Ovary (tissue), 9 donors: Measurements from ENCODE around the gene TPCN2. TPM values are rescaled to one million over a fixed set of nuclear protein-coding genes. Genes with fewer than 3 reads are reported as not detected.

ENCODE experiments used
- DNase-seq, 5 donors: peaks; one replicate each; pipeline ENCODE4 v3.0.0-alpha.2; 2019 to 2020
- H3K27ac ChIP-seq, 2 donors: fragments of 200-600 bp; one replicate each; pipeline versions ENCODE4 v1.5.1 to v1.8.0; 2019 to 2022
- H3K27me3 ChIP-seq: fragments of 200-600 bp; one replicate; pipeline ENCODE4 v1.8.0; 2022
- H3K36me3 ChIP-seq: fragments of 200-600 bp; sonication (generic); one replicate; pipeline ENCODE4 v1.5.1; 2019
- H3K4me1 ChIP-seq: one replicate; pipeline ENCODE4 v1.8.1; 2013; ENCODE audit warnings: mild to moderate bottlenecking, moderate library complexity; ENCODE audit not compliant: insufficient read depth
- H3K4me3 ChIP-seq: fragments of 200-600 bp; sonication (generic); one replicate; pipeline ENCODE4 v1.5.1; 2017
- H3K9me3 ChIP-seq, 2 donors: fragments of 200-600 bp in 1 of 2; sonication (generic) in 1 of 2; one replicate each; pipeline versions ENCODE4 v1.5.1 to v1.8.1; 2013 to 2019; ENCODE audit warnings: mild to moderate bottlenecking in 1 of 2, moderate library complexity in 1 of 2
- EP300 ChIP-seq: sonication (generic); formaldehyde crosslinking; IDR thresholded peaks from one replicate; pipeline ENCODE4 v1.6.1; 2017; ENCODE audit warnings: antibody characterized with exemption
- POLR2A ChIP-seq: fragments of 450-650 bp; IDR thresholded peaks from one replicate; pipeline ENCODE4 v1.6.1; 2017; ENCODE audit warnings: antibody characterized with exemption, mild to moderate bottlenecking, moderate library complexity
- WGBS, 3 donors: extraction: QIAGEN DNeasy Blood & Tissue Kit in 1 of 3; methylation state at CpG; one replicate each; pipeline versions ENCODE4 v1.1.5 to v1.1.7; 2013 to 2017; 5-methylcytosine and 5-hydroxymethylcytosine counted together
- intact Hi-C, 4 donors: fragments of 100-400 bp; cut with DNase I; formaldehyde crosslinking; loops; one replicate each; pipeline versions ENCODE4 v1.11.0 to v1.15.1; 2022 to 2023
- polyA plus RNA-seq, 2 donors: library from polyadenylated mRNA; stranded (reverse); fragments of 200-250 nt in 1 of 2; fragments of 350-450 nt in 1 of 2; fragmentation: Illumina TruSeq in 1 of 2; extraction: RNeasy Lipid Tissue Mini Kit (QIAGEN cat#74804) in 1 of 2; gene quantifications; one replicate each; pipeline ENCODE4 v1.2.3, GENCODE V29; 2013 to 2014
- total RNA-seq, 7 donors: library from RNA; depleted of rRNA in 2 of 7; stranded (reverse); fragments of >200 nt in 2 of 7; fragmentation: NEBNext Ultra II Directional in 3 of 7; extraction: Animal tissue kit (Norgen Biotek cat#: 25700) in 3 of 7; gene quantifications; one replicate each; pipeline versions ENCODE4 v1.1.0 to v1.2.4, GENCODE V29; 2016 to 2023
- TF ChIP-seq, protein P1 (sequence below), 3 donors: fragments of 450-650 bp in 2 of 3; fragments of 200-600 bp in 1 of 3; IDR thresholded peaks; one replicate each; pipeline versions ENCODE4 v1.5.1 to v1.8.0; 2016 to 2022; ENCODE audit warnings: antibody characterized with exemption in 3 of 3, mild to moderate bottlenecking in 1 of 3
- donor health status: DM: no; HTN: no; CAD: no; lungs with moderate emphysema.
- donor health status: DM: no; HTN: no; CAD: no.
- donor health status: Bipolar disorder and iron deficiency.
- donor health status: DM: yes; HTN: yes; CAD: no.
- donor health status: DM: no; HTN: no; CAD: no.
- donor health status: DM: yes; HTN: yes; CAD: no.

The TPCN2 gene
- total and polyA plus RNA-seq, 9 donors, result 6.5 to 35.7 (median 23.3) TPM

GRCh38 chr11:69167916-69168691, 119.4 kb downstream of the TPCN2 start:
- H3K27ac ChIP-seq, result no peak overlapping the region
- intact Hi-C loops, result no loop called here
- H3K36me3 ChIP-seq, result no peaks in the 10 kb centered on the region
- WGBS, 3 donors, result 68 to 82% (median 74%) methylated on average over 9 of the region's 9 CpGs
- DNase-seq, result no peak
- no peaks in the 10 kb centered on the region for H3K4me1 ChIP-seq
- no peak for TF ChIP-seq EP300
- TF ChIP-seq, protein P1, sequence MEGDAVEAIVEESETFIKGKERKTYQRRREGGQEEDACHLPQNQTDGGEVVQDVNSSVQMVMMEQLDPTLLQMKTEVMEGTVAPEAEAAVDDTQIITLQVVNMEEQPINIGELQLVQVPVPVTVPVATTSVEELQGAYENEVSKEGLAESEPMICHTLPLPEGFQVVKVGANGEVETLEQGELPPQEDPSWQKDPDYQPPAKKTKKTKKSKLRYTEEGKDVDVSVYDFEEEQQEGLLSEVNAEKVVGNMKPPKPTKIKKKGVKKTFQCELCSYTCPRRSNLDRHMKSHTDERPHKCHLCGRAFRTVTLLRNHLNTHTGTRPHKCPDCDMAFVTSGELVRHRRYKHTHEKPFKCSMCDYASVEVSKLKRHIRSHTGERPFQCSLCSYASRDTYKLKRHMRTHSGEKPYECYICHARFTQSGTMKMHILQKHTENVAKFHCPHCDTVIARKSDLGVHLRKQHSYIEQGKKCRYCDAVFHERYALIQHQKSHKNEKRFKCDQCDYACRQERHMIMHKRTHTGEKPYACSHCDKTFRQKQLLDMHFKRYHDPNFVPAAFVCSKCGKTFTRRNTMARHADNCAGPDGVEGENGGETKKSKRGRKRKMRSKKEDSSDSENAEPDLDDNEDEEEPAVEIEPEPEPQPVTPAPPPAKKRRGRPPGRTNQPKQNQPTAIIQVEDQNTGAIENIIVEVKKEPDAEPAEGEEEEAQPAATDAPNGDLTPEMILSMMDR (IDR thresholded peaks at IDR 0.05), result no peak
- no peak for TF ChIP-seq POLR2A
- no peaks in the 10 kb centered on the region for H3K9me3 ChIP-seq
- H3K27me3 ChIP-seq, result no peaks in the 10 kb centered on the region
- no peak overlapping the region for H3K4me3 ChIP-seq

DNA sequence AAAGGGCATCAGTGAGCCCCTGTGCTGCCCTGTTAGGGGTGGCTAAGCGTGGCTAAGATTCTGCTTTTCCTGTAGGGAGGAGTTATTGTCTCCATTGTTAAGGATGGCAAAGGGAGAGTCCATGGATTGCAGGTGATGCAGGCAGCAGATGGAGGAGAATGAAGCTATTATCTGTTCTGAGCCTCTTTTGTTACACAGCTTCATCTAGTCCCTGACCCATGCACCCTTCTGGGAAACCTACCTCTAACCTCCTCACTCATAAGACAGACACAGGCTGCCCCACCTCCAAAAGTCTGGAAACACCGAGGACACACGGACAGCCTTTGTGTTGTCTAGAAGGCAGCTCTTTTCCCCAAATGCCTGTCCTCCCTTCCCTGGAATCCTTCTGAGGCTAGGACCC, 120.7 kb downstream of the TPCN2 start:
- Histone ChIP-seq H3K9me3 (no peaks in the 10 kb centered on the region), H3K27ac (no peak overlapping the region), H3K4me1 (no peaks in the 10 kb centered on the region), H3K4me3 (no peak overlapping the region), H3K36me3 (no peaks in the 10 kb centered on the region), H3K27me3 (no peaks in the 10 kb centered on the region)
- no peak for DNase-seq
- intact Hi-C loops, result no loop called here
- no peak for TF ChIP-seq POLR2A
- TF ChIP-seq EP300, result no peak
- TF ChIP-seq, protein P1 (IDR thresholded peaks at IDR 0.05), result no peak
- 91 to 92% (median 92%) methylated on average over 3 of the region's 3 CpGs for WGBS, 3 donors

DNA sequence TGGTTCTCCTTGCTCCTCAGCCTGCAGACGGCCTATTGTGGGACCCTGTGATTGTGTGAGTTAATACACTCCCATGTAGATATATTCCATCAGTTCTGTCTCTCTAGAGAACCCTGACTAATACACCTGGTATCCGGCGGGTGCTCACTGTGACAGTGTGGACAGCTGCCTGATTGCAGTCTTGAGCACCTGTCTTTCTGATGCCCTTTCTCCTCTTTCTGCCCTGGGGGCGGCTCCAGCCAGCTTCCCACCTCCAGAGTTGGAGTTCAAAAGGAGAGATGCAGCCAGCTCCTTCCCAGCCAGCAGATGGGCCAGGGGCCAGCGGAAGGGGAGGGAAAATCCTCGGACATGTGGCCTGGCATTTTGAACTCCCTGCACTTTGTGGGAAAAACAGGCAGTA, 122.0 kb downstream of the TPCN2 start:
- WGBS, 3 donors, result 50 to 59% (median 54%) methylated on average over 6 of the region's 6 CpGs
- Histone ChIP-seq H3K4me1 (no peaks in the 10 kb centered on the region), H3K4me3 (no peak overlapping the region), H3K36me3 (no peaks in the 10 kb centered on the region), H3K9me3 (no peaks in the 10 kb centered on the region), H3K27me3 (no peaks in the 10 kb centered on the region), H3K27ac (no peak overlapping the region)
- intact Hi-C loops, result no loop called here
- DNase-seq, result no peak
- TF ChIP-seq POLR2A, result no peak
- TF ChIP-seq, protein P1 (IDR thresholded peaks at IDR 0.05), result no peak

DNA sequence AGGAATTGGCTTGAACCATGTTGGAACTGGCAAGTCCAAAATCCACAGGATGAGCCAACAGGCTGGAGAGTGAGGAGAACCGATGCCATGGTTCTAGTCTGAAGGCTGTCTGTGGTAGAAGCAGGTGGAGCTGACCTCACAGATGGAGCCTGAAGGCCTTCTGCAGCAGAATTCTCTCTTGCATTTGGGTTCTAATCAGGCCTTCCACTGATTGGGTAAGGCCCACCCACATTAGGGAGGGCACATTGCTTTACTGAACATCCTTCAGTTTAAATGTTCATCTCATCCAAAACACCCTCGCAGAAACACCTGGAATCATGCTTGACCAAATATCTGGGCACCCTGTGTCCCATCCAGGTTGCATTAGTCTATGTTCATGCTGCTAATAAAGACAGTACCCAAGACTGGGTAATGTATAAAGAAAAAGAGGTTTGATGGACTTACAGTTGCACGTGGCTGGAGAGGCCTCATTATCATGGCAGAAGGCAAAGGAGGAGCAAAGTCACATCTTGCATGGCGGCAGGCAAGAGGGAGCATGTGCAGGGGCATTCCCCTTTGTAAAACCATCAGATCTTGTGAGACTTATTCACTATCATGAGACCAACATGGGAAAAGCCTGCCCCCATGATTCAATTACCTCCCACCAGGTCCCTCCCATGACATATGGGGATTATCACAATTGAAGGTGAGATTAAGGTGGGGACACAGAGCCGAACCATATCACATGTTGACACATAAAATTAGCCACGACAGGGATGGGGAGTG, 122.9 kb downstream of the TPCN2 start:
- DNase-seq, result no peak
- Histone ChIP-seq H3K4me3 (no peak overlapping the region), H3K36me3 (no peaks in the 10 kb centered on the region), H3K9me3 (no peaks in the 10 kb centered on the region), H3K27ac (no peak overlapping the region), H3K4me1 (no peaks in the 10 kb centered on the region), H3K27me3 (no peaks in the 10 kb centered on the region)
- intact Hi-C loops, result no loop called here
- TF ChIP-seq POLR2A, result no peak
- no peak for TF ChIP-seq EP300
- TF ChIP-seq, protein P1 (IDR thresholded peaks at IDR 0.05), result no peak
- 75 to 79% (median 78%) methylated on average over 6 of the region's 6 CpGs for WGBS, 3 donors
